ENCODE measurements around the gene SYTL1. TPM values are rescaled to one million over a fixed set of nuclear protein-coding genes. Genes with fewer than 3 reads are reported as not detected.

Gene SYTL1
- total RNA-seq, 4 donors from 2014 or later: 1.6 to 11.3 (median 4.8) TPM; not detected in 1

GRCh38 chr1:27318136-27318535 lies 23.7 kb upstream of the SYTL1 start:
- Histone ChIP-seq H3K36me3 (no peaks in the 10 kb centered on the region), H3K9me3 (no peaks in the 10 kb centered on the region), H3K4me3 (no peak overlapping the region), H3K4me1 (peaks cover 0 to 2% of the 10 kb centered on the region in 2 donors), H3K27ac (peak overlapping the region in 1 of 2 donors; percentile 34), H3K27me3 (no peaks in the 10 kb centered on the region)
- no peak for DNase-seq
- intact Hi-C loops (cut with DNase I; ENCODE audit: low total_unique reads): no loop called here
- TF ChIP-seq CTCF (IDR thresholded peaks at IDR 0.05) (no peak), POLR2A (IDR thresholded peaks at IDR 0.05) (no peak)

GRCh38 chr1:27318596-27318995 lies 23.2 kb upstream of the SYTL1 start:
- TF ChIP-seq CTCF (IDR thresholded peaks at IDR 0.05): no peak
- no peak for TF ChIP-seq POLR2A (IDR thresholded peaks at IDR 0.05)
- no peak for DNase-seq
- H3K9me3 ChIP-seq: no peaks in the 10 kb centered on the region
- no peak overlapping the region for H3K4me3 ChIP-seq
- intact Hi-C loops (cut with DNase I; ENCODE audit: low total_unique reads): no loop called here
- H3K36me3 ChIP-seq: no peaks in the 10 kb centered on the region
- H3K27me3 ChIP-seq: no peaks in the 10 kb centered on the region
- H3K4me1 ChIP-seq: peaks cover 0 to 7% of the 10 kb centered on the region in 2 donors
- peak overlapping the region in 1 of 2 donors; percentile 34 for H3K27ac ChIP-seq

GRCh38 chr1:27321813-27322568 lies 19.8 kb upstream of the SYTL1 start, which contains the start of gene TMEM222:
TMEM222 (plus strand) TSS chr1:27322163; CDS start chr1:27322198, 35 bp downstream.
- peaks cover 0 to 7% of the 10 kb centered on the region in 2 donors for H3K4me1 ChIP-seq
- H3K27ac ChIP-seq: peak within 1 kb of the TSS; percentile 79 to 85
- H3K4me3 ChIP-seq: peak within 1 kb of the TSS; percentile 91 to 95
- H3K36me3 ChIP-seq: no peaks in the 10 kb centered on the region
- TF ChIP-seq CTCF (IDR thresholded peaks at IDR 0.05) (peak; percentile 5 to 57 (median 32)), POLR2A (IDR thresholded peaks at IDR 0.05) (peak in 1 of 2 donors; percentile 53)
- no peaks in the 10 kb centered on the region for H3K27me3 ChIP-seq
- intact Hi-C loops (cut with DNase I; ENCODE audit: low total_unique reads): no loop called here
- DNase-seq: peak; percentile 95 to 96
- H3K9me3 ChIP-seq: no peaks in the 10 kb centered on the region

- TF ChIP-seq CTCF (IDR thresholded peaks at IDR 0.05) (no peak), POLR2A (IDR thresholded peaks at IDR 0.05) (no peak)
- Histone ChIP-seq H3K27me3 (no peaks in the 10 kb centered on the region), H3K9me3 (no peaks in the 10 kb centered on the region), H3K4me1 (peaks cover 0 to 7% of the 10 kb centered on the region in 2 donors), H3K27ac (peak overlapping the region; percentile 79 to 85), H3K36me3 (no peaks in the 10 kb centered on the region), H3K4me3 (peak overlapping the region; percentile 91 to 95)
- DNase-seq: no peak
- intact Hi-C loops (cut with DNase I; ENCODE audit: low total_unique reads): no loop called here
These were observed 19.1 kb upstream of the SYTL1 start for GRCh38 chr1:27322569-27323240.

GRCh38 chr1:27325286-27325685 lies 16.5 kb upstream of the SYTL1 start:
- no peak for DNase-seq
- H3K27ac ChIP-seq: no peak overlapping the region
- H3K4me1 ChIP-seq: peaks cover 0 to 7% of the 10 kb centered on the region in 2 donors
- intact Hi-C loops (cut with DNase I; ENCODE audit: low total_unique reads): no loop called here
- H3K4me3 ChIP-seq: no peak overlapping the region
- no peaks in the 10 kb centered on the region for H3K9me3 ChIP-seq
- no peaks in the 10 kb centered on the region for H3K36me3 ChIP-seq
- no peaks in the 10 kb centered on the region for H3K27me3 ChIP-seq
- TF ChIP-seq POLR2A (IDR thresholded peaks at IDR 0.05): no peak
- no peak for TF ChIP-seq CTCF (IDR thresholded peaks at IDR 0.05)

Data from uterus (tissue), 4 donors.